GM15510 (cell line): Measurements from ENCODE around the gene MED29.

ENCODE experiments used
- POLR2A ChIP-seq: IDR thresholded peaks from 3 replicates; pipeline ENCODE4 v1.6.1; 2011; ENCODE audit warnings: borderline replicate concordance; ENCODE audit not compliant: insufficient read length; ENCODE audit errors: extremely low read depth

MED29 gene

GRCh38 chr19:39390751-39391437, at the start of gene MED29, which contains the start of gene PAF1:
TSS of gene MED29 (plus strand) at chr19:39391378. CDS start at chr19:39391423, 45 bp downstream.
TSS of gene PAF1 (minus strand) at chr19:39391106. CDS start at chr19:39390864, 242 bp downstream.
- TF ChIP-seq POLR2A: peak; percentile 97

- TF ChIP-seq POLR2A: peak; percentile 93
Observed at GRCh38 chr19:39341719-39342604, 49.2 kb upstream of the MED29 start, which contains the start of gene SAMD4B. TSS of gene SAMD4B (plus strand) at chr19:39342421. CDS start at chr19:39356894, 14,473 bp downstream.

- no peak for TF ChIP-seq POLR2A
Observed at GRCh38 chr19:39342647-39343305, 48.4 kb upstream of the MED29 start.

DNA sequence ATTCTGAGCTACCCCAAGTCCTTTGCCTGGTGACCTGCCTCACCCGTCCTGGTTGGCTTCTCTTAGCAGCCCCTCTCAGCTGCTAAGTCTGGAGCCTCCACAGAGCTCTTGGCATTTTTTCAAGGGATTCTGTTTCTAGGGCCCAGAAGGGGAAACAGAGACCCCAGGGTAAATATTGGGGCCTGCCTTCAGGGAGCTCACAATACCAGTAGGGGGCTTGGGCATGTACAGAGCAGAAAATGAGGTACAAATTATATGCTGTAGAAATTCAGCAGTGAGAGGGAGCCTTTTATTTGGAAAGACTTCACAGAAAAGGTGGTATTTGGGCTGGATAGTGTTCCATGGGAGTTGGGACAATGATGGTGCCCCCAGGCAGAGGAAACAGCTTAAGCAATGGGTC, 45.2 kb upstream of the MED29 start:
- TF ChIP-seq POLR2A: no peak

DNA sequence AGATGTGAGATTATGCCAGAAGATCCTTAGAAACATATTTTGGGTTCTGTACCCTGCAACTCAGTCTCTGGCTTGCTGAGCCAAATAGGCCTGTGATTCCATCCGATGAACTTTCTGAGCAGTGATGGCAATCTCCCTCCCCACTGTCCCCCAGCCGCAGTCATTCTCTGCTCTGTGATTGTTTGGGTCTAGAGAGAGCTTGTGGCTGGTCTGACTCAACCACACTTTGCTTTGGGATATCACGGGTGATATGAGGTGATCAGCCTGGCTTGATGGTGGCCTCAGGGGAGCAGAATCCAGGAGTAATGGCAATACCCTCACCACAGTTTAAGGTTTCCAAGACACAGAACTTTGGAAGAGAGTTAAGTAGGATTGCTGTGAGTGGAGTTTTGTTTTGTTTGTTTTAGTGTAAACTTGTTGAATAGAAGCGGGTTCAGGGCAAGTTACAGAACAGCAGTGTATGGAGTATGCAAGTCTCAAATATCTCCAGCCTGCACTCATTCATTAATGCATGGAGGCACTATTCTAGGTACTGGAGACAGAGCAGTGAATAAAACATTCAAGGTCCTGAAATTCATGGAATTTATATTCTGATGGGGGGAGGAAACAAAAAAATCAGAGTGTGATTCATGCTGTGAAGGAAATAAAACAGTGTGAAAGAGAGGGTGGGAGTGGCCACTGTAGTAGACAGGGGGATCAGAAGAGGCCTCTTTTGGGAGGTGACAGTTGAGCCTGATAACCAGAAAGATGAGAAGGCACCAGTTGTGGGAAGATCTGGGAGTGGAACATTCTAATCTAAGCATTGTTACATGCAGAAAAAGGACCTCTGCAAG, 43.6 kb upstream of the MED29 start:
- no peak for TF ChIP-seq POLR2A

DNA sequence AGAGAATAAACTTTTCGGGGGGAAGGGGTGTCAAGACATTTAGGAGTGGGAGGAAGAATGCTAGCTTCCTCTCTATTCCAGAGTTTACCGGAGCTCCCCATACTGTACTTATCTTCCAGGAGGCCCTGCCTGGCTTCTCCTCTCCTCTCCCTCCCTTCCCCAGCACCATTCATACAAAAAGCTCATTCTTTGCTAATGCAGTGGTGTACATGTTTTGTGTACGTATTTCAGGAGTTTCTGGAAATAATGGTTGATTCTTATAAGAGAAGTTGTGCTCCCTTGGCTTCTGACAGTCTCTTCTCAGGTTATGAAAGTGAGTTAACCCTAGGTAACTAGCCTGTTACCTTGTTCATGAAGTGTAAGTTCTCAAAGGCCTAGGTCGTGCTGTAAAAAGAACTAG, 41.9 kb upstream of the MED29 start:
- no peak for TF ChIP-seq POLR2A

GRCh38 chr19:39350156-39350555, 41.0 kb upstream of the MED29 start:
- TF ChIP-seq POLR2A: no peak

DNA sequence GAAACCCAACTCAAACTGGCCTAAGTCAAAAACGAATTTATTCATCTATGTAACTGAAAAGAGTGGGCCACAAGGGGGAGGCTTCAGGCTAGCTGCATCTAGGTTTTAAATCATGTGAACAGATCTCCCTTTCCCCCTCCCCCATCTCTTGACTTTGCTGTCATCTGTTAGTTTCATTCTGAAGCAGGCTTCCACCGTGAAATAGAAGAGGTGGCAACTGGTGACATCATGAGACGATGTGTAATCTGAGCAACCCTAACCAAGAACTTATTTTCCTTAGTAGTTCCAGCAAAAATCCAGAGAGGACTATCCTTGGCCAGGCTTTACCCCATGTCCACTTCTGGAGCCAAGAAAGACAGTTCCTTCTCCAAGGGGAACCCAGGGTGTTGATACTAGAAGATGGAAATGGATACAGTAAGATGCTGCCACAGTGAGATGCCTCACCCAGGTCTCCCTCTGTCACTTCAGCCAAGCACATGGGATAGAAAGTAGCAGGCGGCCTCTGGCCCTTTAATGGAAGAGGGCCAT, 39.6 kb upstream of the MED29 start:
- TF ChIP-seq POLR2A: no peak

- no peak for TF ChIP-seq POLR2A
Observed at GRCh38 chr19:39352381-39353255, 38.6 kb upstream of the MED29 start.

DNA sequence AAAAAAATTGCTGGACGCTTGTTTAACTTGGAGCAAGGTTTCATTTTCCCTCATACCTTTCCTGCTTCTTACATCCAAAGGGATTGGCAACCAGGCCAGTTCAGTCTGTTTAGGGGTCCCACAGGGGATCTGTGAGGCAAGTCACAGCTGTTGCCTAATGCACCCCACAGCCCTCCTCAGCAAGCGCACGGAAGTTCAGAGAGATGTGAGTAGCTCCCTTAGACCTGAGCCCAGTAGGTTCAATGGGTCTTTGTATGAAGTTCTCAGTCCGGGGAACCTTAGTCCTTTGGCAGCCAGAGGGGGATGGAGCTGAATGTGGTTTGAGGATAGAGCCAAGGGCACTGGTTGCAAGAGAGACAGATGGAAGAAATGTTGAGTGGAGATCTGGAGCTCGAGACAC, 35.9 kb upstream of the MED29 start:
- no peak for TF ChIP-seq POLR2A

- no peak for TF ChIP-seq POLR2A
Observed at GRCh38 chr19:39356073-39356472, 35.1 kb upstream of the MED29 start.

DNA sequence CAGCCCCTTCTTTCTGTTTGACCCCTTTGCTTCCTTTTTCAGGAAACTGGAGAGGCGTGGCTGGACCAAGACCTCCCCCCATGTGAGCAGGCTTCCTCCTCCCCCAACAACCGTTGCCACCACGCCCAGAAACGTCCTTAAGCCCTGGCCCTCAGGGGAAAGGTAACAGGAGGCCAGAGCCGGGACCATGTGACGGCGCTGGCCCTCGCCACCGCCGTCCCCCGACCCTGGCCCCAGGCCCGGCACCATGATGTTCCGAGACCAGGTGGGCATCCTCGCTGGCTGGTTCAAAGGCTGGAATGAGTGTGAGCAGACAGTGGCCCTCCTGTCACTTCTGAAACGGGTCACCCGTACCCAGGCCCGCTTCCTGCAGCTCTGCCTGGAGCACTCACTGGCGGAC, 34.5 kb upstream of the MED29 start:
- no peak for TF ChIP-seq POLR2A

DNA sequence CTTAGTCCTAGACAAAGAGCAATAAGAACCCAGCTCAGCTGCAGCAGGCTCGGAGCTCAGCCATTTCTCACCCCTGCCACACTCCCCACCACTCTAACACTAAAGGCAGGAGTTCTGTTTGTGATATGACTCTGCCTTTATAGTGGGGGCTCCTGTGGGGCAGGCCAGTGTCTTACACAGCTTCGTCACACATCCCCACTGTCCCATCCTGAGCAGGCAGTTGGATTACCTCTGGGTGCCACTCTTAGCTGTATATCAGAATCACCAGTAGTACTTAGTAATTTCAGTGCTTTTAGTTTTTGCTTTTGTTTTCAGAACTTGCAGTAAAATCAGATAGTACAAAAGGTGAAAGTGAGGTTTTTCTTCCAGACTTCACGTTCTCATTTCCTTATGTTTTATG, 32.2 kb upstream of the MED29 start:
- TF ChIP-seq POLR2A: no peak
